Sigmoid colon (tissue), 4 donors: ENCODE measurements around the gene ZNF541.

Experiments
- EP300 ChIP-seq, 4 donors: sonication (generic); formaldehyde crosslinking; IDR thresholded peaks; one replicate each; pipeline ENCODE4 v1.6.1; 2017; ENCODE audit warnings: antibody characterized with exemption in 4 of 4
- TF ChIP-seq, protein P1 (sequence below), 4 experiments: fragments of 450-650 bp in 3 of 4; fragments of 200-600 bp in 1 of 4; IDR thresholded peaks; one replicate each; pipeline ENCODE4 v1.5.1; 2016 to 2019; ENCODE audit warnings: antibody characterized with exemption in 4 of 4, mild to moderate bottlenecking in 3 of 4, moderate library complexity in 2 of 4

DNA sequence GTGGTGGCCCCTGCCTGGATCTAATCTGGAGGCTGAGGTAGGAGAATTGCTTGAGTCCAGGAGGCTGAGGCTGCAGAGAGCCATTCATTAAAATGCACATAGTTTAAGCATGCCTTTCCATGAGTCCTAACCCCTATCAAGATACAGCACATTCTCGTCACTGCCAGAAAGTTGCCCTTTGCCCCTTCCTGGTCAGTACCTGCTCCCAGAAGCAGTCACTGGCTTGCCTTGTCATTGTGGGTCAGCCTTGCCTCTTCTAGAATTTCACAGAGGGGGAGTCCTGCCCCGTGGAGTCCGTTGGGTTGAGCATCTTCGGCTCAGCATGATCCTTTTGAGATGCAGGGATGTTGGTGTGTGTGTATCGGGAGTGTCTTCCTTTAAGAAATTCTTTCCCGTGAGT lies 46.8 kb upstream of the ZNF541 start:
- TF ChIP-seq EP300 (IDR thresholded peaks at IDR 0.05), result no peak
- TF ChIP-seq, protein P1, sequence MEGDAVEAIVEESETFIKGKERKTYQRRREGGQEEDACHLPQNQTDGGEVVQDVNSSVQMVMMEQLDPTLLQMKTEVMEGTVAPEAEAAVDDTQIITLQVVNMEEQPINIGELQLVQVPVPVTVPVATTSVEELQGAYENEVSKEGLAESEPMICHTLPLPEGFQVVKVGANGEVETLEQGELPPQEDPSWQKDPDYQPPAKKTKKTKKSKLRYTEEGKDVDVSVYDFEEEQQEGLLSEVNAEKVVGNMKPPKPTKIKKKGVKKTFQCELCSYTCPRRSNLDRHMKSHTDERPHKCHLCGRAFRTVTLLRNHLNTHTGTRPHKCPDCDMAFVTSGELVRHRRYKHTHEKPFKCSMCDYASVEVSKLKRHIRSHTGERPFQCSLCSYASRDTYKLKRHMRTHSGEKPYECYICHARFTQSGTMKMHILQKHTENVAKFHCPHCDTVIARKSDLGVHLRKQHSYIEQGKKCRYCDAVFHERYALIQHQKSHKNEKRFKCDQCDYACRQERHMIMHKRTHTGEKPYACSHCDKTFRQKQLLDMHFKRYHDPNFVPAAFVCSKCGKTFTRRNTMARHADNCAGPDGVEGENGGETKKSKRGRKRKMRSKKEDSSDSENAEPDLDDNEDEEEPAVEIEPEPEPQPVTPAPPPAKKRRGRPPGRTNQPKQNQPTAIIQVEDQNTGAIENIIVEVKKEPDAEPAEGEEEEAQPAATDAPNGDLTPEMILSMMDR (IDR thresholded peaks at IDR 0.05), result no peak
